ENCODE measurements around the gene TRIM69. TPM values are rescaled to one million over a fixed set of nuclear protein-coding genes. Genes with fewer than 3 reads are reported as not detected.
"Not testable (repeated sequence)": the region's sequence is repeated elsewhere in the genome, so short reads cannot be mapped to it uniquely, and the experiment has no call there.

TRIM69 gene
- total and polyA plus RNA-seq, 9 donors: 7.0 to 51.4 (median 19.7) TPM

DNA sequence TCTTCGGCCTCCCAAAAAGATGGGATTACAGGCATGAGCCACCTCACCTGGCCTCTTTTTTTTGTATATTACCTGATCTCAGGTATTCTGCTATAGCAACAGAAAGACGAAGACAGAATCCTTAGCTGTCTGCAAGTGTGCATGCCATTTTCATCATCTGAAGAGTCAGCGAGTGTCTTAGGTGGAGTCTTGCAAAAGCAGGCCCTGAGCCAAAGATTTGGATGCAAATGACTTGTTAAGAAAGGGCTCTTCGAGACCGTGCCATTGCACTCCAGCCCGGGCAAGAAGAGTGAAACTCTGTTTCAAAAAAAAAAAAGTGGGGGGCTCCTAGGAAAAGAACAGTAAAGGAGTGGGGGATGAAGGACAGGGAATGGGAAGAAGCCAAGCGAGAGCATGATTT is 10.2 kb upstream of the TRIM69 start:
- peaks cover 4% of the 10 kb centered on the region for H3K4me1 ChIP-seq (ENCODE audit: insufficient read depth)
- intact Hi-C loops (cut with DNase I): no loop called here
- 78 to 87% (median 82%) methylated on average over 7 of the region's 7 CpGs for WGBS, 3 donors
- H3K27me3 ChIP-seq: no peaks in the 10 kb centered on the region
- no peaks in the 10 kb centered on the region for H3K9me3 ChIP-seq
- DNase-seq: no peak
- H3K27ac ChIP-seq: no peak overlapping the region
- TF ChIP-seq EP300 (IDR thresholded peaks at IDR 0.05) (no peak), POLR2A (IDR thresholded peaks at IDR 0.05) (no peak)
- TF ChIP-seq, protein P1, sequence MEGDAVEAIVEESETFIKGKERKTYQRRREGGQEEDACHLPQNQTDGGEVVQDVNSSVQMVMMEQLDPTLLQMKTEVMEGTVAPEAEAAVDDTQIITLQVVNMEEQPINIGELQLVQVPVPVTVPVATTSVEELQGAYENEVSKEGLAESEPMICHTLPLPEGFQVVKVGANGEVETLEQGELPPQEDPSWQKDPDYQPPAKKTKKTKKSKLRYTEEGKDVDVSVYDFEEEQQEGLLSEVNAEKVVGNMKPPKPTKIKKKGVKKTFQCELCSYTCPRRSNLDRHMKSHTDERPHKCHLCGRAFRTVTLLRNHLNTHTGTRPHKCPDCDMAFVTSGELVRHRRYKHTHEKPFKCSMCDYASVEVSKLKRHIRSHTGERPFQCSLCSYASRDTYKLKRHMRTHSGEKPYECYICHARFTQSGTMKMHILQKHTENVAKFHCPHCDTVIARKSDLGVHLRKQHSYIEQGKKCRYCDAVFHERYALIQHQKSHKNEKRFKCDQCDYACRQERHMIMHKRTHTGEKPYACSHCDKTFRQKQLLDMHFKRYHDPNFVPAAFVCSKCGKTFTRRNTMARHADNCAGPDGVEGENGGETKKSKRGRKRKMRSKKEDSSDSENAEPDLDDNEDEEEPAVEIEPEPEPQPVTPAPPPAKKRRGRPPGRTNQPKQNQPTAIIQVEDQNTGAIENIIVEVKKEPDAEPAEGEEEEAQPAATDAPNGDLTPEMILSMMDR (IDR thresholded peaks at IDR 0.05): no peak
- no peaks in the 10 kb centered on the region for H3K36me3 ChIP-seq
- no peak overlapping the region for H3K4me3 ChIP-seq

DNA sequence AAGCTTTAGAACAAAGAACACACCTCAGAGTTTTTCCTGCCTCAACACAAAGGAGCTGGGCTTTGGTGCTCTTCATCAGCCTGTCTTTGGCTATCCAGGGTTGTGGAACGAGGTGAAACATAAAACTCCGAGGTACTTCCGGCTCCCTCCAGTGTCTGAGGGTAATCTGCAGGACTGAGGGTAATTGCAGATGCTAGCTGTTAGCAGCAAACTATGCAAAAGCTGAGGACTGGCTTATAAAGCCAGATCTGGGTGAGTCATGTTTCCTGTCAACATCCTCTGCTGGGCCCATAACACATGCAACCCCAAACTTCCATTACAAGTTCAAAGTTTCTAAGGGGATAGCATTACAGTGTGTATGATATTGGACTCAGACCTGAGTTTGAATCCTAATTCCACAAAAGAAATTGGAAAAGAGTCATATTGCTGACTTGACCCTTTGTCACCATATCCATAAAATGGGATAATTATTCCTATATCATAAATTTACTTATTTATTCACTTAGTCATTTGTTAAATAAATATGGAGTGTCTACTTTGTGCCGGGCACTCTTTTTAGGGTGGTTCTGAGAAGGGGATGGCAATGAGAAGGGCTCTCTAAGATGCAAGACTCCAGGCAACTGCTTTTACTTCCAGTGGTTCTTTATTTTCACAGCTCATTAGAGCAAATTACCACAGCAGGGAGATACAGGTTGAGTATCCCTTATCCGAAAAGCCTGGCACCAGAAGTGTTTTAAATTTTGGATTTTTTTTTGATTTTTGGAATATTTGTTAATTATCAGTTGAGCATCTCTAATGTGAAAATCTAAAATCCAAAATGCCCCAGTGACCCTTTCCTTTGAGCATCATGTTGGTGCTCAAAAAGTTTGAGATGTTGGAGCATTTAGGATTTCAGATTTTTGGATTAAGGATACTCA is 9.5 kb upstream of the TRIM69 start:
- WGBS, 3 donors: 45 to 60% (median 60%) methylated on average over 5 of the region's 5 CpGs
- H3K27ac ChIP-seq: peak overlapping the region in 1 of 2 donors; percentile 94
- no peaks in the 10 kb centered on the region for H3K36me3 ChIP-seq
- H3K9me3 ChIP-seq: no peaks in the 10 kb centered on the region
- H3K4me1 ChIP-seq (ENCODE audit: insufficient read depth): peaks cover 4% of the 10 kb centered on the region
- H3K4me3 ChIP-seq: no peak overlapping the region
- H3K27me3 ChIP-seq: no peaks in the 10 kb centered on the region
- TF ChIP-seq, protein P1 (IDR thresholded peaks at IDR 0.05): no peak
- TF ChIP-seq EP300 (IDR thresholded peaks at IDR 0.05): no peak
- TF ChIP-seq POLR2A (IDR thresholded peaks at IDR 0.05): no peak
- intact Hi-C loops (cut with DNase I): no loop called here
- no peak for DNase-seq

DNA sequence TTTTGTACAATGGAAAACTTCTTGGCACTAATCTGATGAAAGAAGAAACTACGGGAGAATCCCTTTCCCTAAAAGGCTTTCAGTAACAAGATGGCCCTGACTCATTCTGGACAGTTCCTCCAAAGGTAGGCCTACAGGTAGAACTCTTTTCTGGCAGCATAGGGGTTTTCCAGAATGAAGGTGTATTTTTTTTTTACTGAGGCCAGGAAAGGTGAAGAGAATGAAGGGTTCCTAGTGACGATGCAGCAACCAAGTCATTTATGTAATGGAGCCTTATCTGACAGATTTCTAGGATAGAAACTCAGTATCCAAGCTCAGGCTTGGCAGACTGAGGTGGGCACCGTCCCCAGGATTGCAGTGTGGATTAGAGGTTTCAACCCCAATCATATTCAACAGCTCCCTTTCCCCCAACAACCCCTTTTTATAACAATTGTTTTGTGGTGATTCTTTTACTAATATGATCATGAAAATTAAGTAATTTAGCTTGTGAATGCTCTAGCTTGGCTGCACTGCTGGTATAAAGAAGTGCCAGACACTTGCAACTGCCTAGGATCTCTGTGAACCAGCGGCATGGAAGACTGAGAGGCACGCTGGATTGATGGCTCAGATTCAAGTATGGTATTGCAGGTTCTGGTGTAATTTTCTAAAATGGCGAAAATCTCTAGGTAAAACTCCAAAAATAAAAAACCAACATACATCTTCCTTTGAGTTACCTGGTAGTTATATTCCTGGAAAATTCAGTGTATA is 8.7 kb upstream of the TRIM69 start:
- Histone ChIP-seq H3K36me3 (no peaks in the 10 kb centered on the region), H3K4me3 (no peak overlapping the region), H3K27me3 (no peaks in the 10 kb centered on the region), H3K9me3 (no peaks in the 10 kb centered on the region), H3K27ac (peak overlapping the region; percentile 85 to 94), H3K4me1 (ENCODE audit: insufficient read depth) (peaks cover 4% of the 10 kb centered on the region)
- DNase-seq: no peak
- WGBS, 3 donors: 86 to 92% (median 91%) methylated on average over 6 of the region's 6 CpGs
- TF ChIP-seq POLR2A (IDR thresholded peaks at IDR 0.05) (no peak), EP300 (IDR thresholded peaks at IDR 0.05) (no peak)
- TF ChIP-seq, protein P1 (IDR thresholded peaks at IDR 0.05): no peak
- intact Hi-C loops (cut with DNase I): no loop called here

DNA sequence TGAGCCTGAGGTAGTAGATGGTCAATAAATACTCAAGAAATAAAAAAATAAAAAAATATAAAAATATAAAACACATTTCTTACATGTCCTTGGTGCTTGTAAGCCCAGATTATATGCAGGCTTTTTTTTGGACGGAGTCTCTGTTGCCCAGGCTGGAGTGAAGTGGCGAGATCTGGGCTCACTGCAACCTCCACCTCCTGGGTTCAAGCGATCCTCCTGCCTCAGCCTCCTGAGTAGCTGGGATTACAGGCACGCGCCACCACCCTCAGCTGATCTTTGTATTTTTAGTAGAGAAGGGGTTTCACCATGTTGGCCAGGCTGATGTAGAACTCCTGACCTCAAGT is 8.1 kb upstream of the TRIM69 start:
- H3K4me1 ChIP-seq (ENCODE audit: insufficient read depth); H3K36me3 ChIP-seq; H3K9me3 ChIP-seq; intact Hi-C loops (cut with DNase I); DNase-seq; H3K27me3 ChIP-seq: not testable (repeated sequence)
- Histone ChIP-seq H3K4me3 (peak overlapping the region; percentile 88), H3K27ac (peak overlapping the region; percentile 85 to 94)
- WGBS, 3 donors: 45 to 52% (median 49%) methylated on average over 5 of the region's 5 CpGs
